IMR-90 (cell line): Measurements from ENCODE around the gene HINT3. TPM values are rescaled to one million over a fixed set of nuclear protein-coding genes. Genes with fewer than 3 reads are reported as not detected.

Experiments
- ATAC-seq: fragments of 200-7000 bp; cut with Tn5 transposase; 2 replicates; pipeline ENCODE4 v1.9.1; 2020; ENCODE audit warnings: low read depth, mild to moderate bottlenecking, moderate library complexity
- BruUV-seq: library from RNA; stranded (reverse); fragments of 400-500 nt; replicated peaks from 2 replicates; lab custom pipeline; 2021; lab: Mats Ljungman, UMichigan
- CTCF ChIA-PET: fragments of 300-600 bp; formaldehyde crosslinking; extraction: SDS; loops from one replicate; lab custom pipeline; 2021; ENCODE audit warnings: antibody characterized with exemption; lab: Yijun Ruan, JAX
- POLR2A ChIA-PET: fragments of 300-600 bp; sonication (Branson Sonifier 250); formaldehyde crosslinking; loops from one replicate; lab custom pipeline; 2022; ENCODE audit warnings: antibody characterized with exemption; ENCODE audit not compliant: unreplicated experiment; lab: Charles Lee
- DNase-seq: peaks from one replicate; pipeline ENCODE4 v3.0.0; 2013
- H2AFZ ChIP-seq: replicated peaks from 2 replicates; pipeline ENCODE3; 2013; ENCODE audit warnings: low read length, mild to moderate bottlenecking; ENCODE audit not compliant: poor library complexity
- H2AK5ac ChIP-seq: 2 replicates; pipeline ENCODE4 v1.6.1; 2013; ENCODE audit warnings: low read depth, low read length, inconsistent platforms
- H2AK9ac ChIP-seq: replicated peaks from 2 replicates; pipeline ENCODE3; 2013; ENCODE audit warnings: mild to moderate bottlenecking, low read depth, low read length, moderate library complexity; ENCODE audit not compliant: poor library complexity
- H2BK120ac ChIP-seq: 2 replicates; pipeline ENCODE4 v1.6.1; 2013; ENCODE audit warnings: low read depth, low read length, inconsistent platforms
- H2BK15ac ChIP-seq: 3 replicates; pipeline ENCODE4 v1.6.1; 2013; ENCODE audit warnings: low read depth, low read length, inconsistent platforms
- H2BK20ac ChIP-seq: 2 replicates; pipeline ENCODE4 v1.6.1; 2013; ENCODE audit warnings: low read depth, mild to moderate bottlenecking, inconsistent platforms, low read length, moderate library complexity
- H2BK5ac ChIP-seq: 2 replicates; pipeline ENCODE4 v1.6.1; 2013; ENCODE audit warnings: mild to moderate bottlenecking, low read depth, low read length, inconsistent platforms; ENCODE audit not compliant: poor library complexity, severe bottlenecking
- H3K14ac ChIP-seq: replicated peaks from 2 replicates; pipeline ENCODE4 v1.6.1; 2013; ENCODE audit warnings: low read depth, low read length, inconsistent platforms
- H3K18ac ChIP-seq: 2 replicates; pipeline ENCODE4 v1.6.1; 2013; ENCODE audit warnings: low read depth, low read length, control low read depth
- H3K23ac ChIP-seq: 2 replicates; pipeline ENCODE4 v1.6.1; 2013; ENCODE audit warnings: low read depth, low read length, inconsistent platforms
- H3K27ac ChIP-seq: 2 replicates; pipeline ENCODE4 v1.5.1; 2013; ENCODE audit warnings: mild to moderate bottlenecking, control low read depth, low read length; ENCODE audit not compliant: insufficient read depth
- H3K27me3 ChIP-seq: 2 replicates; pipeline ENCODE4 v1.6.1; 2013; ENCODE audit warnings: low read length; ENCODE audit not compliant: control insufficient read depth, insufficient read depth
- H3K36me3 ChIP-seq: 2 replicates; pipeline ENCODE4 v1.6.1; 2013; ENCODE audit warnings: low read length, mixed read lengths; ENCODE audit not compliant: control insufficient read depth, insufficient read depth
- H3K4ac ChIP-seq: 2 replicates; pipeline ENCODE4 v1.6.1; 2013; ENCODE audit warnings: low read depth, low read length, inconsistent platforms
- H3K4me1 ChIP-seq: 2 replicates; pipeline ENCODE4 v1.6.1; 2013; ENCODE audit warnings: low read length, mixed read lengths; ENCODE audit not compliant: control insufficient read depth, insufficient read depth
- H3K4me2 ChIP-seq: 2 replicates; pipeline ENCODE4 v1.6.1; 2013; ENCODE audit warnings: low read depth, mild to moderate bottlenecking, control low read depth, low read length, moderate library complexity
- H3K4me3 ChIP-seq: 2 replicates; pipeline ENCODE4 v1.5.1; 2013; ENCODE audit warnings: low read depth, mild to moderate bottlenecking, control low read depth, low read length, moderate library complexity; ENCODE audit not compliant: insufficient read depth
- H3K56ac ChIP-seq: 2 replicates; pipeline ENCODE4 v1.6.1; 2013; ENCODE audit warnings: low read length, inconsistent platforms; ENCODE audit not compliant: insufficient read depth; ENCODE audit errors: extremely low read depth
- H3K79me1 ChIP-seq, 2 experiments: 2 replicates each; pipeline ENCODE4 v1.6.1; 2013; ENCODE audit warnings: low read length in 2 of 2, inconsistent platforms in 1 of 2, low read depth in 1 of 2
- H3K9ac ChIP-seq: 2 replicates; pipeline ENCODE4 v1.6.1; 2013; ENCODE audit warnings: low read depth, low read length, control low read depth
- H3K9me1 ChIP-seq: 2 replicates; pipeline ENCODE4 v1.6.1; 2013; ENCODE audit warnings: low read length, inconsistent platforms; ENCODE audit not compliant: insufficient read depth
- H3K9me3 ChIP-seq: 2 replicates; pipeline ENCODE4 v1.6.1; 2013; ENCODE audit warnings: low read length; ENCODE audit not compliant: control insufficient read depth, insufficient read depth
- H4K20me1 ChIP-seq: 2 replicates; pipeline ENCODE4 v1.6.1; 2013; ENCODE audit warnings: low read length, inconsistent platforms; ENCODE audit not compliant: insufficient read depth
- H4K5ac ChIP-seq: 2 replicates; pipeline ENCODE4 v1.6.1; 2013; ENCODE audit warnings: mild to moderate bottlenecking, low read depth, low read length, control low read depth
- H4K8ac ChIP-seq, 2 experiments: 2 replicates each; pipeline ENCODE4 v1.6.1; 2013; ENCODE audit warnings: low read depth in 2 of 2, low read length in 2 of 2, control low read depth in 1 of 2, inconsistent platforms in 1 of 2
- H4K91ac ChIP-seq: 2 replicates; pipeline ENCODE4 v1.6.1; 2013; ENCODE audit warnings: low read depth, low read length, inconsistent platforms; ENCODE audit not compliant: insufficient read depth
- CHD1 ChIP-seq: IDR thresholded peaks from 2 replicates; pipeline ENCODE4 v1.6.1; 2012; ENCODE audit warnings: low read depth, low read length, improper control_type of control experiment
- MAFK ChIP-seq: IDR thresholded peaks from 2 replicates; pipeline ENCODE4 v1.6.1; 2012; ENCODE audit warnings: low read depth, low read length, improper control_type of control experiment
- MXI1 ChIP-seq: IDR thresholded peaks from 2 replicates; pipeline ENCODE4 v1.6.1; 2012; ENCODE audit warnings: low read depth, mild to moderate bottlenecking, low read length, moderate library complexity, borderline replicate concordance
- RAD21 ChIP-seq: IDR thresholded peaks from 2 replicates; pipeline ENCODE4 v1.6.1; 2012; ENCODE audit warnings: low read length, improper control_type of control experiment
- SMC3 ChIP-seq: fragments of 150-350 bp; IDR thresholded peaks from 2 replicates; pipeline ENCODE4 v1.6.1; 2016; ENCODE audit warnings: low read depth, mild to moderate bottlenecking, antibody characterized with exemption, low read length, moderate library complexity
- WGBS, 2 experiments: methylation state at CpG; one replicate each; pipeline versions ENCODE4 v1.1.5 to v1.1.7; 2013; ENCODE audit warnings: missing lambda C conversion rate in 2 of 2; ENCODE audit not compliant: insufficient read length in 1 of 2; ENCODE audit errors: extremely low coverage in 2 of 2; 5-methylcytosine and 5-hydroxymethylcytosine counted together
- dilution Hi-C: fragments of 300-500 bp; cut with HindIII; formaldehyde crosslinking; loops from one replicate; pipeline ENCODE4 v1.14.3; 2018; ENCODE audit warnings: low sequenced_read_pairs; ENCODE audit not compliant: unreplicated experiment
- in situ Hi-C: fragments of 300-500 bp; cut with MboI; formaldehyde crosslinking; loops from 3 replicates; pipeline ENCODE4 v1.14.3; 2019; ENCODE audit warnings: low sequenced_read_pairs, inconsistent platforms, mixed read lengths
- intact Hi-C: fragments of 100-400 bp; cut with micrococcal nuclease; formaldehyde crosslinking; loops from 2 replicates; pipeline ENCODE4 v1.10.0; 2022
- polyA plus RNA-seq, 3 experiments: library from polyadenylated mRNA; depleted of rRNA; stranded (reverse); fragments of >200 nt; gene quantifications; 2 replicates each; pipeline ENCODE4 v1.2.3, GENCODE V29; 2012; ENCODE audit warnings: low replicate concordance in 1 of 3
- total RNA-seq: library from RNA; depleted of rRNA; stranded (reverse); fragments of >200 nt; gene quantifications from 2 replicates; pipeline ENCODE4 v1.2.3, GENCODE V29; 2012
- TF ChIP-seq, protein P1 (sequence below): conservative IDR thresholded peaks from 2 replicates; pipeline ENCODE4 v1.5.1; 2012; ENCODE audit warnings: mild to moderate bottlenecking, low read depth, low read length, improper control_type of control experiment
- TF ChIP-seq, protein P2 (sequence below): fragments of 150-350 bp; IDR thresholded peaks from 2 replicates; pipeline ENCODE4 v1.6.1; 2016; ENCODE audit warnings: low read depth, mild to moderate bottlenecking, low read length, moderate library complexity, borderline replicate concordance

The HINT3 gene
- total and polyA plus RNA-seq, 2 of the 4 experiments (the other 2 are of a cell fraction): 3.4 to 6.5 TPM

DNA sequence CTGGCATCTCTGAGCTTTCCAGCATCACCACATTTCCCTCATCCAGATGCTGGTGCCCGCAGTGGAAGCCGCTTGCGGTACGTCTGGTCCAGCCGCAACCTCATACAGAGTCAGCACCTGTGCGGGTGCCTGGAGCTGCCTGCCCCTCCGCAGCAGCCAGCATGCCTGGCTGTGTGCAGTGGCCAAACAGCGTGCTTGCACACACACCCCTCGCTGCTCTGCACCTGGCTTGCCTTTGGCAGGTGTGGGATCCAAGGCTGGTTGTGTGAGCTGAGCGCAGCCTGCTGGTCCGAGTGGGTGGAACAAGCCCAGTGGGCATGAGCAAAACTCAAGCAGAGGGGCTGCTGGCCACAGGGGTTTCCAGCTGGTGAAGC, 3.1 kb upstream of the HINT3 start:
- Histone ChIP-seq H3K36me3 (no peaks in the 10 kb centered on the region), H3K9me3 (no peaks in the 10 kb centered on the region), H3K56ac (no peak overlapping the region), H3K79me1 (peaks cover under 1 to 18% of the 10 kb centered on the region in 2 experiments; a peak in 3 of 4 replicates), H2BK120ac (no peak overlapping the region), H4K8ac (no peak overlapping the region), H3K9ac (no peak overlapping the region), H3K18ac (no peak overlapping the region), H3K9me1 (0 out of 2 replicates have a peak, but pooled peaks cover 4% of the 10 kb centered on the region), H3K23ac (no peak overlapping the region), H2BK5ac (no peak overlapping the region), H2AK9ac (no peak overlapping the region), H3K4me1 (peaks cover 4% of the 10 kb centered on the region), H2BK20ac (no peak overlapping the region), H3K27me3 (no peaks in the 10 kb centered on the region), H2AFZ (peak overlapping the region; percentile 14), H4K5ac (no peak overlapping the region), H2BK15ac (no peak overlapping the region), H3K27ac (no peak overlapping the region), H3K4me2 (no peak overlapping the region), H4K20me1 (no peaks in the 10 kb centered on the region), H2AK5ac (no peak overlapping the region), H3K4me3 (no peak overlapping the region), H4K91ac (no peak overlapping the region), H3K4ac (no peak overlapping the region), H3K14ac (no peak overlapping the region)
- BruUV-seq: no TSS peak
- ATAC-seq (no peak), DNase-seq (no peak)
- 97% methylated on average over 6 of the region's 11 CpGs; no CpG with 5 or more reads in 1 of the 2 experiments for WGBS, 2 experiments
- intact Hi-C loops (no loop called here), dilution Hi-C loops (no loop called here), in situ Hi-C loops (no loop called here)
- TF ChIP-seq, protein P1, sequence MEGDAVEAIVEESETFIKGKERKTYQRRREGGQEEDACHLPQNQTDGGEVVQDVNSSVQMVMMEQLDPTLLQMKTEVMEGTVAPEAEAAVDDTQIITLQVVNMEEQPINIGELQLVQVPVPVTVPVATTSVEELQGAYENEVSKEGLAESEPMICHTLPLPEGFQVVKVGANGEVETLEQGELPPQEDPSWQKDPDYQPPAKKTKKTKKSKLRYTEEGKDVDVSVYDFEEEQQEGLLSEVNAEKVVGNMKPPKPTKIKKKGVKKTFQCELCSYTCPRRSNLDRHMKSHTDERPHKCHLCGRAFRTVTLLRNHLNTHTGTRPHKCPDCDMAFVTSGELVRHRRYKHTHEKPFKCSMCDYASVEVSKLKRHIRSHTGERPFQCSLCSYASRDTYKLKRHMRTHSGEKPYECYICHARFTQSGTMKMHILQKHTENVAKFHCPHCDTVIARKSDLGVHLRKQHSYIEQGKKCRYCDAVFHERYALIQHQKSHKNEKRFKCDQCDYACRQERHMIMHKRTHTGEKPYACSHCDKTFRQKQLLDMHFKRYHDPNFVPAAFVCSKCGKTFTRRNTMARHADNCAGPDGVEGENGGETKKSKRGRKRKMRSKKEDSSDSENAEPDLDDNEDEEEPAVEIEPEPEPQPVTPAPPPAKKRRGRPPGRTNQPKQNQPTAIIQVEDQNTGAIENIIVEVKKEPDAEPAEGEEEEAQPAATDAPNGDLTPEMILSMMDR: peak; percentile 28
- TF ChIP-seq, protein P2, sequence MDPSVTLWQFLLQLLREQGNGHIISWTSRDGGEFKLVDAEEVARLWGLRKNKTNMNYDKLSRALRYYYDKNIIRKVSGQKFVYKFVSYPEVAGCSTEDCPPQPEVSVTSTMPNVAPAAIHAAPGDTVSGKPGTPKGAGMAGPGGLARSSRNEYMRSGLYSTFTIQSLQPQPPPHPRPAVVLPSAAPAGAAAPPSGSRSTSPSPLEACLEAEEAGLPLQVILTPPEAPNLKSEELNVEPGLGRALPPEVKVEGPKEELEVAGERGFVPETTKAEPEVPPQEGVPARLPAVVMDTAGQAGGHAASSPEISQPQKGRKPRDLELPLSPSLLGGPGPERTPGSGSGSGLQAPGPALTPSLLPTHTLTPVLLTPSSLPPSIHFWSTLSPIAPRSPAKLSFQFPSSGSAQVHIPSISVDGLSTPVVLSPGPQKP: no peak
- TF ChIP-seq MXI1 (no peak), SMC3 (no peak), CHD1 (no peak), MAFK (no peak), RAD21 (0 out of 2 replicates have a peak, but pooled peaks have one; percentile 17)
- ChIA-PET POLR2A (no interaction called here), CTCF (interaction anchor here (0.5 to 2.4 kb wide), 5 partner anchors 10 to 162 kb away, joined by 3 to 14 read pairs (median 5); no protein-coding TSS in a partner anchor)
